Limb (tissue), 2 donors: ENCODE results near the gene ABLIM3.

Experiments used
- DNase-seq, 2 donors: peaks; one replicate each; pipeline ENCODE4 v3.0.0-alpha.2; 2016; ENCODE audit errors: extremely low spot score in 2 of 2

Gene ABLIM3

DNA sequence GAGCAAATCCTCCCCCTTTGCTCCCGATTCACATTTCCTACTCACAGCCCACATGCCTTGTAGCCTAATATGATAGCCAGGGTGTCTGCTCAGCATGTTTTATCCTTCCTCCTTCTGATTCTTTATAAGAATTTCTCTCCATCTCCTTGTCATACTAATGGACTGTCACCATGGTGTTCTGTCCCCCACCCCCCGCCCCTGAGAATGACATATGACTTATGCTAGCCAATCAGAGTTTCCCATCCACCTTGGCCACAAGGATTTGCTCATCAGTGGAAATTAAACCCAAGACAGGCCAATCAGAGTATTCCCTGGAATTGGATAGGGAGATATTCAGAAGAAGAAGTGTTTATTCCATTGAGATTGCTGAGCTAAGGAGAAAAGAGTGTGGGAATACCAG, 16.0 kb downstream of the ABLIM3 start:
- DNase-seq = no peak

DNA sequence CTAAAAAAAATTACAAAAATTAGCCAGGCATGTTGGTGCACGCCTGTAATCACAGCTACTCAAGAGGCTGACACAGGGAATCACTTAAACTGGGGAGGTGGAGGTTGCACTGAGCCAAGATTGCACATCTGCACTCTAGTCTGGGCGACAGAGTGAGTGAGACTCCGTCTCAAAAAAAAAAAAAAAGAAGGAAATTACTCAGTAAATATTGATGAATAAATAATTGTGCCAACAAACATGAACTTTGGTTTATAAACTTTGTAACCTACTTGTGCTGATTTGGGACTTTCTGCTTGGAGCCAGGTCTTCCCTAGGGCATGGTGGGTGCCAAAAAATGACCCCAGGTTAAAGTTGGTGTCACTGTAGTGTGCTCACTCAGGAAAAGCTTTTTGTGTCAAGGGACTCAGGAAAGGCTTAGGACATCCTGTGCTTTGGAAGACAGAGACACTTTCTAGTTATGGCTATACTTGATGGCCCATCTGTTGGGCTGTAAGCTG, 19.0 kb downstream of the ABLIM3 start:
- DNase-seq = no peak

DNA sequence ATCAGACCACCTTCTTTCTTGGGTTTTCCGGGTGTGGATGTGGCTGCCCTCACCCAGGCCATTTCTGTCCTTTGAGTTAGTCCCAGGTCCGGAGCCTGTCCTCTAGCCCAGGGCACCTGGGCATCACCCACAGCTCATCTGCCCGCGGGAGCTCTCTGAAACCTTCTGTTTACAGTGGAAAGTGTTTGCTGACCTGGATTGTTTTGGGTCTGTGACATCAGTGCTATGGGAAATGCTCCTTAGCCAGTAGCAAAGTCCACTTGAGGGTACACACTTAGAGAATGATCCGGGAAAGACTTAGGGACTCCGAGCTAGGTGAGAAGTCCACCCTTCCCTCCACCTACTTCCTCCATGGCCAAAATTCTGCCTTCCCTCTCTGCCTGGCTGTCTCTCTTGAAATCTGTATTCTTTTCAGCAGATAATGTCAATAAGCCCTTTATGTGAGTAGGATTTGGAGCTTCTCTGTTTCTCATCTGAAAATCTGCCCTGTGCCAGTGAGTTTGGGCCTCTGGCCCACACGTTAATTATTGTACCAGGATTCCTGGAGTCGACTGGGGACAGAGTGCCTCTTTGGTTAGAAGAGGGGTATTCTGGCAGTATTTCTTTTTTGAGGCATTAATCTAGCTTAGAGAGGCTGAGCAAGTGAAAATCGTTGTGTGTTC, 19.9 kb downstream of the ABLIM3 start:
- no peak for DNase-seq

DNA sequence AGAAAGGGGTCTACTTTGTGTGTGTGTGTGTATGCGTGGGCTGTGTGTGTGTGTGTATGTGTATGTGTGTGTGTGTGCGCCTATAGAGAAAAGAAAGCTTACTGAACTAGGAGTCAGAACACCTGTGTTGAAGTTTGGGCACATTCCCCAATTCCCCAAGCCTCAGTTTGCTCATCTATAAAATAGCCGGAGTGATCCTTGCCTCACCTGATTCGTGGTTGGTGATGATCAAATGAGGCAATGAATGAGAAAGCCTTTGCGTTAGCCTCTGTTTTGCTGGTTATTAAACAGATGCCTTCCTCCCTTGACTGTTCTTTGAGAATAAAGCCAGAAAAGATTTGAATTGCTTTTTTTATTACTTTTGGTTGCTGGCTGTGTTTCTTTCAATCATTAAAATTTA, 20.6 kb downstream of the ABLIM3 start:
- DNase-seq = no peak

DNA sequence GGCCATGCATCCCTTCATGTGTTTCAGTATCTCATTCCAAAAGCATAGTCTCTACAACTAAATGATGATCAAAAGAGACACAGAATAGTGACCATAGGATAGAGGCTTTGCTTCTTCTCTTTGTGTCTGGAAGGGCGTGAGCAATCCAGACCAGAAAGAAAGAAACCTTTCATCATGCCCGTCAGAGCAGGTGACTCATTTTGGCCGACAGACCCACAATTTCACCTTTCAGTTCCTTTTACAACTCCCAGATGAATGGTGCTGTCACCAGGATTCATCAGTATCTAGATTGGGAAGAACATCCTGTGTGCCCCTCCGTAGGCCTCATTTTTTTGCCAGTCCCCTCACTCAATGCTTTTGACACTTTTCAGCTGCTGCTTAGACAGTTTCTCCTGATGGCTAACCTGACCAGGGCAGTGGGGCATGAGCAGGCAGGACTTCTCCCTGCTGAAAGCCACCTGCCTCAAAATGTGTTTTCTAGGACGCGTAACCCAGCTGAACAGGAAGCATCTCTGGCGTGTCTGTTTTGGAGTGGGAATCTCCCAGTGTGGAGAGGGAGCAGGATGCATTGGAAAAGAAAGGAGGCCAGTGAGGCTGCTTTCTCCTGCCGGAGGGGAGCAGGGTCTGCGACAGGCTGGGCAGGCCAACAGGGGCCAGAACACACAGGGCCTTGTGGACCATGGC, 21.2 kb downstream of the ABLIM3 start:
- DNase-seq = no peak

DNA sequence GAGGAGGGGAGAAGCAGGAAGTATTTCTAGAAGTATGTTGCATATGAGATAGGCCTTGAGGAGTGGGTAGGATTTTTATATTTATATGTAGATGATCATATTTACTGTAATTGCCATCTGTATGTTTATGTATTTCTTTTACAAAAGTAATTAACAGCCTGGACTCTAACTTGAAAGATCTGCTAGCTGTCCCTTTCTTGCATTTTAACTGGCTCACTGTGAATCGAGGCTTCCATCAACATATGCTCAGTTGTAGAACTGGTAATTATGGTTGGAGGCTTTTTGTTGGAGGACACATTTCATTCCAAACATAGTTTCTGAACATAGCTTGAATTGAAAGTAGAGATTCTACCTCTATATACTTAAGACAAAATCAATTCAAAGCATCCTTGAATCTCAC, 23.4 kb downstream of the ABLIM3 start:
- DNase-seq = no peak

DNA sequence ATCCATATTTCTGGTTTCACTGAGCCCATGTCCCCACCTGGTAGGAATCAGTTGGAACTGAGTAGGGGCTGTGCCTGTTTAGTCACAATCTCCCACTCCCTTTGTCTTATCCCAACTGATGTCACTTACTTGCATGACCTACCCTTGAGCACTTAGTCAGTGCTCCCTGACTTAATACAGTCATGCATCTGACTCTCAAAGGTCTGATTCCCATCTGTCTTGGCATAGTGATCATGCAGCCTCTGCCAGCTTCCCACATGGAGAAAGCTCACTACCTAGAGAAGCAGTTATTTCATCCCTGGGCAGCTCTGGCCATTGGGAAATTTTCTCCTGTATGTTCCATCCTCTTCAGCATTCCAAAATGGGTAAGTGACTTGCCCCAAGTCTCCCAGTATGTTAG, 24.8 kb downstream of the ABLIM3 start:
- DNase-seq = no peak

DNA sequence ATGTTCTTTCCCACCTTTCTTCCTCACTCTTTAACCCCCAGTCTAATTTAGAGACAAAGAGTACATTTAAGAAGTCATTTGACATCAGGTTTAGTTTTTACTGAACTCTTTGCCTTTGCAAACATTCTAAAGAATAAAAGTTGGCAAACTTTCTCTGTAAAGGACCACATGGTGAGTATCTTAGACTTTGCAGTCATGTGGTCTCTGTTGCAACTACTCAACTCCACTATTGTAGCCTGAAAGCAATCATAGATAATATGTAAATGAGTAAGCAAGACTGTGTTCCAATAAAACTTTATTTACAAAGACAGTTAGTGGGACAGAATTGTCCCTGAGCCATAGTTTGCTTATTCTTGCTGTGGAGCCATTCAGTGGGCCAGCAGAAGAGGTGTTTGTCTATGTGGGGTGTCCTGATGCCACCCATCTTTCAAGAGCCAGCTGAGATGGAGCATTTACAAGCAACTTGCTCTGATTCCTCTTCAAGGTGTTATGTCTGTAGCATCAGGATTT, 25.4 kb downstream of the ABLIM3 start:
- DNase-seq = no peak

DNA sequence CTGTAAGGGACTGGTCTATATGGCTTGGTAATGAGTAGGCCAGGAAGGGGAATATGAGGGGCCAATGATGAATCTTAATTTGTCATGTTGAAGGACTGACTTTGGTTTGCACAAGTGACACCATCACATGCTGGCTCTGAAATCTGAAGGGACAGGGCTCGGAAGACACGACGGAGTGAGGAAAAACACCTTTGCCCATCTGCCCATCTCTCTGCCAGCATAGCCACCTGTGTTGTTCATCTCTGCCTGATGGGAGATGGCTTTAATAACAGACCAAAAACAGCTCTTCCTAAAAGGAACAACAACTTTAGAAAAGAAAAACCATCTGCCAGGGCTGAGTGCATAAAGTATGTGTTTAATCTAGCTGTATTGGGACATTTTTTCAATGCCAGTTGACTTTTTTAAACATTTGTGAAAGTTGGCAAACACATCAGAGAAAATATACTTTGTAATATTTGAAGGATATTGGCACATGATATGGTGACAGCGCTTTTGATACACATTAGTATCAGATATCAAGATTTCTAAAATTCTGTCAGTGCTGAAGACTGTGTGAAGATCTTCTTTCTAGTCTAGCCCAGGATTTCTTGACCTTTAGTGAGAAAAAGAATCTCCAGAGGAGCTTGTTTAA, 27.1 kb downstream of the ABLIM3 start:
- no peak for DNase-seq

DNA sequence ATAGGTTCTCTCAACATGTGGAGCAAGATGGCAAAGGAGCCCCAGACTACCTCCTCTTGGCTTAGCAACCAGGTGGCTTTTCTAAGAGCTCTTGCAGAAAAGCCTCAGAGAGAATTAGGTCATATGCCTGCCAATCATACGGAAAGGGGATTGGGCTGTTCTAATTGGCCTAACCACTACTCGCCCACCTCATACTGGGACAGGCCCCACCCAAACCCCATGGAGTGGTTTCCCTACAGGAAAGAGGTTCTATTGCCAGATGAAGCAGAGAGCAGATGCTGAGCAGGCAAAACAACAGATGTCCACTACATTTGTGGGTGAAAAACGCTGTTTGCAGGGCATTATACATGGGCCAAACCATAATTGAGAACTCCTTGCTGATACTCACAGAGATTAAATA, 29.0 kb downstream of the ABLIM3 start:
- DNase-seq = no peak

DNA sequence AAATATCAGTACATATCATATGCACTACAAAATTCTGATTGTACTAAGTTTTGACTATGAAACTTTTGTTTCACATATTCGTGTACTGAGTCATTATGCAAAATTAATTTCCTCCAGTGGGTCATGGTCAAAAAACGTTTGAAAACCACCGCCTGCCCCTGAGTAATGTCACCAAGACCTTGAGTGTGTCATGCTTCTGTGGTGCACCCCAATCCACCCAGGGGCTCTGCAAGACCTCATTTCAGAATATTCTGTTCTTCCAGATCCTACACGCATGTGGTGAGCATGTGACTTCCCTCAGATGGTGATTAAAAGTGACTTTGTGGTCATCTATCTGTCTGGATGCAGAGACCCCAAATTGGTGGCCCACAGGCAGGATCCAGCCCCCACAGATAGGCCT, 31.0 kb downstream of the ABLIM3 start:
- DNase-seq = no peak

DNA sequence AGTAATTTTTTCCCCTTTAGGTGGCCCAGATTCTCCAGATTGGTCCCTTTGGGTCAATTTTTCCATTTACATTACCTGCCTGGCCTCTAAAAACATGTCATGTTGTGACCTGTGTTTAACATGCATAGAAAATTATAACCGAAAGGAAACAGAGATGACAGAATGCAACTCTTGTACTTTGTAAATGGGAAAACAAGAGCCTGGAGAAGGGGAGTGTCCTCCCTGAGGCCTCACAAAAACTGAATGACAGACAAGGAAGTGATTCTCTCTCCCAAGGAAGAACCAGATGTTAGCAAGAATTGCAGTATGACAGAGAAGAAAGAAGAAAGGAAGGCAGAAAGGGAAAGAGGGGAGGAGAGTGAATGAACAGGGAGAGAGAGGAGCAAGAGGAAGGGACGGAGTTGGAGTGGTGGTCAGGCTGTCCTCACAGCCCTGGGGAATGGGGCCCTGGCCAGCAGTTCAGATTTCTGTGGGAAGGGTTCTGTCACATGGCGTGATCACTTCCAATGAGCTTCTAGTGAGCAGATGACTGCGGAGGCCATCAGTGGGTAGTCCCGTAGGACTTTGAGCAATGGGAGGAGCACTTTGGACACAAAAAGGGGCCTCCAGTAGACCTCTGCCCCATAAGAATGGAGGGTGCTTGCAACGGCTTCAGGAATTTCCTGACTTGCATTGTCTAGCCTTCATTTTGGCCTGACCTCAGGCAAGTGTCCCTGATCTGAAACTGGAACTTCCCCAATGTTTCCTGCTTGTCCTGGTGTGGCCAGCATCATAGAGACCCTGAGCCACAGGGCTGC, 31.6 kb downstream of the ABLIM3 start:
- no peak for DNase-seq

DNA sequence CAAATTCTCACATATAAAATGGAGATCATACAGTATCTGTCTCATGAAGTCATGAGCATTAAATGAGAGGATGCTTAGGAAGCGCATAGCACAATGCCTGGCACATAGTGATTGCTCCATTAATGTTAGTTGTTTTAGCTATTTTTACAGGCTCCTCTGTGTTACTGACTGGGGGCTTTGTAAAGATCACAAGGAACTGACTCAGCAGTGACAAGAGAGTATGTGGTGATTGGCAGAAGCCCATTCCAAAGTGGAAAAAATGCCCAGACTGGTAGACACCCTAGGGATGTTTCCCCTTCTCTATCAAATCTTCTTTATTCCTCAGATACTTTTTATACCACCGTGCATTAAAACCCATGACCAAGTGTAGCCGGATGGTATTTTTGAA, 33.5 kb downstream of the ABLIM3 start:
- no peak for DNase-seq

DNA sequence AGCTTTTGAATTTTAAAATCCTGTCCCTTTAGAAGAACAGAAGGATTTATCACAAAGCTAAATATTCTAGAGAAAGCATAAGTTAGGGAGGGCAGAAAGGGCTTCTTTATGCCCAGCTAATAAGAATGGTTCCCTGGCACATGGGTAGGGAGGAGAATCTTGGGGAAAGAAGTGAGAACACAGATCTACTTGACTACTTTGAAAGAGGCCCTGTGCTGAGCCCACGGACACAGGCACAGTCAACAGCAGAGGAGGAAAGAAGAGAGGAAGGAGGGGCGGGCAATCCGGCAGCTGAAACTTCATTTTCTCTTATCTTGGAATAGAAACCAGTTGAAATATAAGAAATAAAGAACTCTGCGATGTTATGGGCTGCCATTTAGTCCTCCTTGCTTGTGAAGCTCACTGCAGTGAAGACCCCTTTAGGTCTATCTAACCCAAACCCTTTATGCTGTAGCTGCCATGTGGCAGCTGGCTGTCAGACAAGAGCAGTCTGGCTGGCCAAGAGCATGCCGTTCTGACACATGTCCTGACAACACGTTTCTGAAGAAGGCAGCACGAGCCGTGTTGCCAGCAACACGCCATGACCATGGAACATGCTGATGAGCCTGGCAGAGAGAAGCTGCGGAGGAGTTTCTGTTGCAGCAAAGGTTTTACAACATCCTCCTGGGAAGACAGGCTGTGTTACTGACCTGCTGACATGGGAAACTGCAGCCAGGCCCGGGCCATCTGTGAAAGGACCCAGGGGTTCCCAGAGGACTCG, 34.2 kb downstream of the ABLIM3 start:
- no peak for DNase-seq

DNA sequence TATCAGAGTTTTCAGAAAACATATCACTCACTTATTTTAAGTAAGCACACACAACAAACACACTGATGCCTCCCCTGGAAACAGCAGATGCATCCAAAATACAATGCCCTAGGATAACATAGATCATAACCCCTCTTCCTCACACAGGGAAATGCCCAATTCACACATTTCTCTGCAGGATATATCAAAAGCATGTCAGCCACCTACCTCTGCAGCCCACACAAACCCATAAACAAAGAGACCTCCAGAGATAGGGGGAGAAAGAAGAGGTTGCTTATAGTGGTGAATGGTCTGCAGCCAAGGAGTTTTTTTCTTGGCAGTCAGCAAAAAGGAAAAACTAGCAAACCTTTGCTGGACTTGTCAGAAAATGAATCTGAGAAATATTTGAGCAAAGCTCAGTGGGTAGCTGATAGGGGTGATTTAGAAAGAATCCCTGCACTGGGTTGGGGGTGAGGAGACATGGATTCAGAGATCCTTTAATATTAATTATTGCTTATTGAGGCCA, 36.1 kb downstream of the ABLIM3 start:
- DNase-seq = no peak

DNA sequence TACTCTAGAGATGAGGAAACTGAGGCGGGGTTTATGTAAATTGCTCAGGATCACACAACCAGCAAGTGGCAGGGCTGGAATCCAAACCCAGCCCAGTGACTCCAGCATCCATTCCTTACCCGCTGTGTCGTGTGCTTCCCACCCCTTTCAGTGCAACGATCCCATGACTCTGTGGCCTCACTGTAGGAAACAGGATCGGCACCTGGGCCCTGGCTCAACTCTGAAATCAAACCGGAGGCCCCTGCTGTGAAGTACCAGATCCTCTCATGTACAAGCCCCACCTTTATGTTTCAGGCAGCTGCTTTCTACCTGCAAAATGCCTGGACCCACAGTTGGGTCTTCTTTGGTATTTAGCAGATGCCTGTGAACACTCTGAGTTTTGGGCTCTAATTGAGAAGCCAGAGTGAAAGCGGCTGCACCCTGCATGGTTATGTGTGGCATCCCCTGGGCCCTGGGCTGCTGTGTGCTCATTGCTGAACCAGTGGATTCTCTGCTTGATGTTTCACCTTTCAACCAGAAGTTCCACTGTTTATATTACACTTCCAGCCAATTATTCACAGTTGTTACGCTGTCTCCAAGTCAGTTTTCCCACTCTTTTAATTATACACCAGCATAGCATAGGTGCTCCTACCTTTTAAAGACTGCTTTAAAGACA, 36.7 kb downstream of the ABLIM3 start:
- no peak for DNase-seq

DNA sequence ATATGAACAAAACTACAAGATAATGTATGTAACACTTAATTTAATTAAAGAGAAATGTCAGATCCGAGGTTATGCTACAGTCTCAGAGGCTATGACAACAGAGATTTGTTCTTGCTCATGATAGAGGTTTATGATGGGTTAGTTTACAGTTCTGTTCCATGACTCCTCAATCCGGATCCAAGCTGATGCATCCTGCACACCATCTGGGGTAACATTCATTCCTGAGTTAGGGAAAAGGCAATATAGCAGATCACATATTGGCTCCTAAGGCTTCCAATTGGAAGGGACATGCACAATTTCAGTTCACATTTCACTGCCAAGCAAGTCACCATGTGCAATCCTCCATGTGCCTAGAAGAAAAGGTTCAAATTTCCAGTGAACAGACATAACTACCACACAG, 40.4 kb downstream of the ABLIM3 start:
- no peak for DNase-seq

DNA sequence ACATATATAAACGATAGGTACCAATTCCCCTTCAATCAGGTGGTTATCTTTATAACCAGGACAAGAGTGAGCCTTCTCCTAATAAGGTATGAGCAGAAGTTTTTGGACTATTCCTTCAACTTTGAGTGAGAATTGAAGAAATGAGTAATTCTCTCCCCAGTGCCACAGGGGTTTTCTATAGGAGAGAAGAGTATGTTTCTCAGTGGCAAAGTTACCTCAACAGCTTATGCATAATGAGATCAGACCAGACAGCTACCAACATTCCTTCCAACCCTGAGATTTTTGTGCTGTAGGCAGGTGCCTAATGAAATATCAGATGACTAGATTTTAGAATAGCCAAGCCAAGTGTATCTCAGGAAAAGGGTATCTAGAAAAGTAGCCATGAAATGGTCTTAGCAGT, 40.9 kb downstream of the ABLIM3 start:
- no peak for DNase-seq

DNA sequence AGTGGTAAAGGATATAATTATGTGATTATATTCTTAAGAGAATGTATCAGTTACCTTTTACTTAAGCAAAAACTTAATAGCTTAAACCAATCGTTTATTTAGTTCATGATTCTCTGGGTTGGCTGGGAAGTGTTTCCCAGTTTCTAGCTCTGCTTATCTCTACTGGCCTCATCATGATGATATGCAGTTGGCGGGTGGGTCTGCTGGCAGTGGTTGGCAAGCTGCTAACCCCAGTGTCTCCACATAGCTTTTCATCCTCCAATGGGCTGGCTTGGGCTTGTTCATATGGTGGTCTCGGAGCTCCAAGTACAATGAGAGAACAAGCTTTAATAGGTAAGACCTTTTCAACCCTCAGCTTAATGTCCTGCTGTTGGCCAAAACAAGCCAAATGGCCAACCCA, 43.8 kb downstream of the ABLIM3 start:
- no peak for DNase-seq

DNA sequence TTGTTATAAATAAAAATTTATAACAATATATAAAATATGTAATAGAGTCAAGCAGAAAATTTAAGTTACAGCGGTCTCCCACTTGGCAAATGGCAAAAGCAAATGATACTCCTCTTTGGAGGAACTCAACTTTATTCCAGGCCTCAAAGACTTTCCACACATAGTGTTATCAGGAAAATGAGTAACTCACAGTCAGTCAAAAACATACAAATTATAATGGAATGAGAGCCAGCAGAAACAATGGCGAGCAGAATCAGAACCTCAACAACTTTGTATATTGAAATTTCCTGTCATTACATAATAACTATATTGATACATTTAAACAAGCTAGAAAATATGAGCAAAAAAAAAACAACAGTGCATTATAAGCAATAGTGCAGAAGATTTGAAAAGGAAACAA, 45.2 kb downstream of the ABLIM3 start:
- no peak for DNase-seq
